Type B pancreatic cell (in vitro differentiated cells): ENCODE measurements around the gene SP4. TPM values are rescaled to one million over a fixed set of nuclear protein-coding genes. Genes with fewer than 3 reads are reported as not detected.

Source experiments
- DNase-seq: peaks from one replicate; pipeline ENCODE4 v3.0.0; 2021; ENCODE audit warnings: mixed read lengths; ENCODE audit not compliant: unreplicated experiment; ENCODE audit errors: extremely low spot score
- H3K27ac Mint-ChIP-seq: 2 replicates; pipeline ENCODE4 v1.8.0; 2021; ENCODE audit warnings: mild to moderate bottlenecking, mixed read lengths
- H3K27me3 Mint-ChIP-seq: 2 replicates; pipeline ENCODE4 v1.8.0; 2021; ENCODE audit warnings: mixed read lengths
- H3K36me3 Mint-ChIP-seq: 2 replicates; pipeline ENCODE4 v1.8.0; 2021; ENCODE audit warnings: mixed read lengths
- H3K4me1 Mint-ChIP-seq: one replicate; pipeline ENCODE4 v1.8.0; 2021; ENCODE audit warnings: mixed read lengths; ENCODE audit not compliant: unreplicated experiment
- H3K4me3 Mint-ChIP-seq: 2 replicates; pipeline ENCODE4 v1.8.0; 2021; ENCODE audit warnings: mild to moderate bottlenecking, mixed read lengths
- H3K9me3 Mint-ChIP-seq: 2 replicates; pipeline ENCODE4 v1.8.0; 2021; ENCODE audit warnings: mixed read lengths
- CTCF ChIP-seq: fragments of 200-600 bp; sonication (generic); conservative IDR thresholded peaks from 2 replicates; pipeline ENCODE4 v1.5.0; 2021; ENCODE audit warnings: antibody characterized with exemption, mild to moderate bottlenecking
- total RNA-seq: library from RNA; stranded (reverse); gene quantifications from 2 replicates; pipeline ENCODE4 v1.2.1, GENCODE V29; 2021; ENCODE audit warnings: low replicate concordance

The SP4 gene
- total RNA-seq, 1 donor from 2014 or later, result 12.4 TPM

GRCh38 chr7:21422751-21423150, 5.1 kb upstream of the SP4 start:
- Mint-ChIP-seq H3K27me3 (peaks cover 6% of the 10 kb centered on the region), H3K27ac (no peak overlapping the region), H3K4me1 (peaks cover 8% of the 10 kb centered on the region), H3K4me3 (no peak overlapping the region), H3K36me3 (no peaks in the 10 kb centered on the region), H3K9me3 (no peaks in the 10 kb centered on the region)
- TF ChIP-seq CTCF, result no peak
- no peak for DNase-seq

- Mint-ChIP-seq H3K27ac (no peak overlapping the region), H3K4me1 (peaks cover 24% of the 10 kb centered on the region), H3K9me3 (no peaks in the 10 kb centered on the region), H3K27me3 (peaks cover 4% of the 10 kb centered on the region), H3K4me3 (no peak overlapping the region), H3K36me3 (no peaks in the 10 kb centered on the region)
- no peak for DNase-seq
- no peak for TF ChIP-seq CTCF
Observed at GRCh38 chr7:21425290-21425689, 2.6 kb upstream of the SP4 start.

GRCh38 chr7:21426286-21427181, 1.3 kb upstream of the SP4 start:
- Mint-ChIP-seq H3K4me1 (peaks cover 28% of the 10 kb centered on the region), H3K27ac (peak overlapping the region; percentile 96), H3K36me3 (no peaks in the 10 kb centered on the region), H3K9me3 (no peaks in the 10 kb centered on the region), H3K4me3 (peak overlapping the region; percentile 98), H3K27me3 (peaks cover 4% of the 10 kb centered on the region)
- TF ChIP-seq CTCF, result no peak
- no peak for DNase-seq

- H3K27ac Mint-ChIP-seq, result peak overlapping the region; percentile 99
- no peaks in the 10 kb centered on the region for H3K9me3 Mint-ChIP-seq
- peaks cover 32% of the 10 kb centered on the region for H3K4me1 Mint-ChIP-seq
- peaks cover 4% of the 10 kb centered on the region for H3K27me3 Mint-ChIP-seq
- H3K36me3 Mint-ChIP-seq, result no peaks in the 10 kb centered on the region
- TF ChIP-seq CTCF, result peak; percentile 39
- DNase-seq, result peak; percentile 99
- H3K4me3 Mint-ChIP-seq, result peak overlapping the region; percentile 98
Observed at GRCh38 chr7:21427182-21427870, 557 bp upstream of the SP4 start.

- H3K4me1 Mint-ChIP-seq, result peaks cover 32% of the 10 kb centered on the region
- H3K9me3 Mint-ChIP-seq, result no peaks in the 10 kb centered on the region
- peaks cover 4% of the 10 kb centered on the region for H3K27me3 Mint-ChIP-seq
- H3K4me3 Mint-ChIP-seq, result peak overlapping the region; percentile 96
- H3K27ac Mint-ChIP-seq, result peak overlapping the region; percentile 99
- H3K36me3 Mint-ChIP-seq, result no peaks in the 10 kb centered on the region
- peak; percentile 2 for TF ChIP-seq CTCF
- DNase-seq, result no peak
Observed at GRCh38 chr7:21428659-21428941, 717 bp downstream of the SP4 start.
